ENCODE data around the gene NKRF.

The NKRF gene

DNA sequence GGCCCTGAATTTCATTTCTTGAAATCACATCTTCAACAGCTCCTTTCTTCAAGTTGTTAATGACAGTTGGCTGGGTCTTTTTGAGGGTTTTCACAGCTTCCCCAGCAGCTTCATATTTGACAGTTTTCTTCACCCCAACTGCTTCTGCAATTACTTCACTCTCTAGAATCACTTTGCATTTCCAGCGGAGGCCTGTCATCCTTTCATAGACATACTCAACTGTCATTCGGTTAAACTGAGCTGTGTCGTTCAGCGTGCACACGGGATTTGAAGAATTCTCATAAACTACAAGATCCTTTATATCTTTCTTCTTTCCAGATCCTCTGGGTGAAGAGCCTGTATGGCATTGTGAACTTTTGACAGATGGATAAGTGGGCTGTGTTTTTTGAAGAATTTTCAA lies 16.4 kb downstream of the NKRF start:
- H3K4me1 ChIP-seq (ENCODE audit: control insufficient read depth, low read length), result no peaks in the 10 kb centered on the region
- H3F3A ChIP-seq (ENCODE audit: control insufficient read depth, insufficient read depth), result no peaks in the 10 kb centered on the region
- H3K9me3 ChIP-seq (ENCODE audit: control insufficient read depth, insufficient read depth, low read length), result no peaks in the 10 kb centered on the region
- H3K4me2 ChIP-seq (ENCODE audit: low read length), result no peak overlapping the region
- peaks cover 60% of the 10 kb centered on the region for H3K36me3 ChIP-seq (ENCODE audit: control insufficient read depth, low read length)
- H4K20me1 ChIP-seq (ENCODE audit: control insufficient read depth, insufficient read depth, low read depth, low read length), result no peaks in the 10 kb centered on the region
- H3K9me2 ChIP-seq (replicated peaks; ENCODE audit: control insufficient read depth, low read length), result no peaks in the 10 kb centered on the region
- no peak overlapping the region for H3K4me3 ChIP-seq (ENCODE audit: low read length)
- H3K27ac ChIP-seq (ENCODE audit: low read depth, low read length), result no peak overlapping the region
- peaks cover 12% of the 10 kb centered on the region; the same call in 1 of the 2 replicates for H3K79me2 ChIP-seq (ENCODE audit: control insufficient read depth, low read length)
- no peaks in the 10 kb centered on the region for H3K27me3 ChIP-seq (ENCODE audit: control insufficient read depth, low read length)
- TF ChIP-seq EZH2phosphoT487 (IDR thresholded peaks at IDR 0.05; ENCODE audit: borderline replicate concordance, low read length), result no peak
- no peak for TF ChIP-seq CTCF (IDR thresholded peaks at IDR 0.05; ENCODE audit: low read depth, low read length, poor library complexity, severe bottlenecking)

GRCh38 chrX:119583431-119584059 lies 22.7 kb downstream of the NKRF start:
- no peak overlapping the region for H3K4me3 ChIP-seq (ENCODE audit: low read length)
- no peaks in the 10 kb centered on the region for H3K9me2 ChIP-seq (replicated peaks; ENCODE audit: control insufficient read depth, low read length)
- H3K4me1 ChIP-seq (ENCODE audit: control insufficient read depth, low read length), result peaks cover 23% of the 10 kb centered on the region
- TF ChIP-seq CTCF (IDR thresholded peaks at IDR 0.05; ENCODE audit: low read depth, low read length, poor library complexity, severe bottlenecking), result no peak
- no peak for TF ChIP-seq EZH2phosphoT487 (IDR thresholded peaks at IDR 0.05; ENCODE audit: borderline replicate concordance, low read length)
- H3K27me3 ChIP-seq (ENCODE audit: control insufficient read depth, low read length), result no peaks in the 10 kb centered on the region
- no peak overlapping the region for H3K4me2 ChIP-seq (ENCODE audit: low read length)
- H4K20me1 ChIP-seq (ENCODE audit: control insufficient read depth, insufficient read depth, low read depth, low read length), result no peaks in the 10 kb centered on the region
- H3K79me2 ChIP-seq (ENCODE audit: control insufficient read depth, low read length), result peaks cover 2% of the 10 kb centered on the region; the same call in 1 of the 2 replicates
- peaks cover 21% of the 10 kb centered on the region for H3K36me3 ChIP-seq (ENCODE audit: control insufficient read depth, low read length)
- H3K27ac ChIP-seq (ENCODE audit: low read depth, low read length), result no peak overlapping the region
- H3K9me3 ChIP-seq (ENCODE audit: control insufficient read depth, insufficient read depth, low read length), result no peaks in the 10 kb centered on the region
- peaks cover 8% of the 10 kb centered on the region; the same call in 1 of the 2 replicates for H3F3A ChIP-seq (ENCODE audit: control insufficient read depth, insufficient read depth)

GRCh38 chrX:119579414-119579813 lies 26.8 kb downstream of the NKRF start:
- peaks cover 44% of the 10 kb centered on the region for H3K4me1 ChIP-seq (ENCODE audit: control insufficient read depth, low read length)
- no peaks in the 10 kb centered on the region for H3K27me3 ChIP-seq (ENCODE audit: control insufficient read depth, low read length)
- peaks cover 8% of the 10 kb centered on the region; the same call in 1 of the 2 replicates for H3F3A ChIP-seq (ENCODE audit: control insufficient read depth, insufficient read depth)
- peak overlapping the region; percentile 11 for H3K4me2 ChIP-seq (ENCODE audit: low read length)
- H3K79me2 ChIP-seq (ENCODE audit: control insufficient read depth, low read length), result peaks cover 23% of the 10 kb centered on the region
- peak overlapping the region; percentile 30; the same call in 1 of the 2 replicates for H3K27ac ChIP-seq (ENCODE audit: low read depth, low read length)
- no peak for TF ChIP-seq EZH2phosphoT487 (IDR thresholded peaks at IDR 0.05; ENCODE audit: borderline replicate concordance, low read length)
- no peak for TF ChIP-seq CTCF (IDR thresholded peaks at IDR 0.05; ENCODE audit: low read depth, low read length, poor library complexity, severe bottlenecking)
- no peak overlapping the region for H3K4me3 ChIP-seq (ENCODE audit: low read length)
- peaks cover 32% of the 10 kb centered on the region for H3K36me3 ChIP-seq (ENCODE audit: control insufficient read depth, low read length)
- no peaks in the 10 kb centered on the region for H3K9me2 ChIP-seq (replicated peaks; ENCODE audit: control insufficient read depth, low read length)
- H4K20me1 ChIP-seq (ENCODE audit: control insufficient read depth, insufficient read depth, low read depth, low read length), result no peaks in the 10 kb centered on the region
- no peaks in the 10 kb centered on the region for H3K9me3 ChIP-seq (ENCODE audit: control insufficient read depth, insufficient read depth, low read length)

Data from DOHH2 (cell line).